DND-41 (cell line): ENCODE data around the gene TRAF2.

ENCODE experiments used
- ATAC-seq: fragments of 200-7000 bp; cut with Tn5 transposase; 3 replicates; pipeline ENCODE4 v1.9.1; 2021; ENCODE audit warnings: low read depth; ENCODE audit not compliant: insufficient read depth
- DNase-seq: peaks from one replicate; pipeline ENCODE4 v3.0.0-alpha.2; 2020
- H2AFZ ChIP-seq: 2 replicates; pipeline ENCODE4 v1.6.0; 2012; ENCODE audit warnings: low read depth, low read length
- H3K27ac ChIP-seq: 2 replicates; pipeline ENCODE4 v1.5.1; 2012; ENCODE audit warnings: low read length, inconsistent platforms
- H3K27me3 ChIP-seq: fragments of 200-600 bp; sonication (generic); 2 replicates; pipeline ENCODE4 v1.6.0; 2012; ENCODE audit warnings: low read length, mild to moderate bottlenecking, inconsistent platforms; ENCODE audit not compliant: insufficient read depth, poor library complexity
- H3K36me3 ChIP-seq: 2 replicates; pipeline ENCODE4 v1.5.1; 2012; ENCODE audit warnings: low read length, inconsistent platforms; ENCODE audit not compliant: insufficient read depth
- H3K4me1 ChIP-seq: 2 replicates; pipeline ENCODE4 v1.5.1; 2012; ENCODE audit warnings: mild to moderate bottlenecking, low read length; ENCODE audit not compliant: insufficient read depth
- H3K4me2 ChIP-seq: 2 replicates; pipeline ENCODE4 v1.6.0; 2012; ENCODE audit warnings: mild to moderate bottlenecking, moderate library complexity, low read length, inconsistent platforms; ENCODE audit not compliant: insufficient read depth
- H3K4me3 ChIP-seq, 2 experiments: fragments of 200-600 bp in 1 of 2; shearing (Covaris generic) in 1 of 2; 2 replicates each; pipeline ENCODE4 v1.5.1; 2012 to 2016; ENCODE audit warnings: inconsistent platforms in 2 of 2, low read length in 2 of 2, mild to moderate bottlenecking in 2 of 2, low read depth in 1 of 2, moderate library complexity in 1 of 2
- H3K79me2 ChIP-seq: 2 replicates; pipeline ENCODE4 v1.6.0; 2012; ENCODE audit warnings: low read length, inconsistent platforms; ENCODE audit not compliant: insufficient read depth
- H3K9ac ChIP-seq: 2 replicates; pipeline ENCODE4 v1.6.0; 2012; ENCODE audit warnings: low read depth, mild to moderate bottlenecking, inconsistent platforms, low read length, moderate library complexity
- H3K9me3 ChIP-seq: 2 replicates; pipeline ENCODE4 v1.5.1; 2012; ENCODE audit warnings: low read length, moderate library complexity, mild to moderate bottlenecking, inconsistent platforms; ENCODE audit not compliant: insufficient read depth, severe bottlenecking
- H4K20me1 ChIP-seq: 2 replicates; pipeline ENCODE4 v1.6.0; 2012; ENCODE audit warnings: low read length; ENCODE audit not compliant: insufficient read depth
- EZH2 ChIP-seq: IDR thresholded peaks from 3 replicates; pipeline ENCODE4 v1.6.1; 2012; ENCODE audit warnings: borderline replicate concordance, low read depth, mild to moderate bottlenecking, moderate library complexity, low read length, inconsistent platforms; ENCODE audit not compliant: severe bottlenecking
- TF ChIP-seq, protein P1 (sequence below): IDR thresholded peaks from 2 replicates; pipeline ENCODE4 v1.5.1; 2012; ENCODE audit warnings: borderline replicate concordance, low read length, moderate library complexity, mild to moderate bottlenecking; ENCODE audit not compliant: poor library complexity, severe bottlenecking; ENCODE audit errors: extremely low read depth

TRAF2 gene

DNA sequence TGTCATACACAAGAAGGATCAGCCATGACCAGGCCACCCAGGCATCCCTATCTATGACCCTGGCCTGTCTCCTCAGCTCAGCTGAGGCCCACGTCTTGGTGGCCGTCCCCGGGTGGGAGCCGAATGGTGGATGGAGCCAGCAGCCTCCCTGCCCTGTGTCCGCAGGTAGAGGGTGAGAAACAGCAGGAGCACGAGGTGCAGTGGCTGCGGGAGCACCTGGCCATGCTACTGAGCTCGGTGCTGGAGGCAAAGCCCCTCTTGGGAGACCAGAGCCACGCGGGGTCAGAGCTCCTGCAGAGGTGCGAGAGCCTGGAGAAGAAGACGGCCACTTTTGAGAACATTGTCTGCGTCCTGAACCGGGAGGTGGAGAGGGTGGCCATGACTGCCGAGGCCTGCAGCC is 33.8 kb downstream of the TRAF2 start:
- no peak overlapping the region for H3K9ac ChIP-seq
- no peak overlapping the region for H3K4me2 ChIP-seq
- H3K27me3 ChIP-seq: no peaks in the 10 kb centered on the region
- ATAC-seq: no peak
- DNase-seq: no peak
- H3K4me3 ChIP-seq: no peak overlapping the region
- TF ChIP-seq, protein P1, sequence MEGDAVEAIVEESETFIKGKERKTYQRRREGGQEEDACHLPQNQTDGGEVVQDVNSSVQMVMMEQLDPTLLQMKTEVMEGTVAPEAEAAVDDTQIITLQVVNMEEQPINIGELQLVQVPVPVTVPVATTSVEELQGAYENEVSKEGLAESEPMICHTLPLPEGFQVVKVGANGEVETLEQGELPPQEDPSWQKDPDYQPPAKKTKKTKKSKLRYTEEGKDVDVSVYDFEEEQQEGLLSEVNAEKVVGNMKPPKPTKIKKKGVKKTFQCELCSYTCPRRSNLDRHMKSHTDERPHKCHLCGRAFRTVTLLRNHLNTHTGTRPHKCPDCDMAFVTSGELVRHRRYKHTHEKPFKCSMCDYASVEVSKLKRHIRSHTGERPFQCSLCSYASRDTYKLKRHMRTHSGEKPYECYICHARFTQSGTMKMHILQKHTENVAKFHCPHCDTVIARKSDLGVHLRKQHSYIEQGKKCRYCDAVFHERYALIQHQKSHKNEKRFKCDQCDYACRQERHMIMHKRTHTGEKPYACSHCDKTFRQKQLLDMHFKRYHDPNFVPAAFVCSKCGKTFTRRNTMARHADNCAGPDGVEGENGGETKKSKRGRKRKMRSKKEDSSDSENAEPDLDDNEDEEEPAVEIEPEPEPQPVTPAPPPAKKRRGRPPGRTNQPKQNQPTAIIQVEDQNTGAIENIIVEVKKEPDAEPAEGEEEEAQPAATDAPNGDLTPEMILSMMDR: no peak
- TF ChIP-seq EZH2: no peak
- peaks cover 11% of the 10 kb centered on the region; the same call in 1 of the 2 replicates for H3K79me2 ChIP-seq
- peaks cover 33% of the 10 kb centered on the region for H4K20me1 ChIP-seq
- H3K4me1 ChIP-seq: no peaks in the 10 kb centered on the region
- no peak overlapping the region for H2AFZ ChIP-seq
- H3K27ac ChIP-seq: no peak overlapping the region
- H3K36me3 ChIP-seq: peaks cover 86% of the 10 kb centered on the region
- H3K9me3 ChIP-seq: no peaks in the 10 kb centered on the region

DNA sequence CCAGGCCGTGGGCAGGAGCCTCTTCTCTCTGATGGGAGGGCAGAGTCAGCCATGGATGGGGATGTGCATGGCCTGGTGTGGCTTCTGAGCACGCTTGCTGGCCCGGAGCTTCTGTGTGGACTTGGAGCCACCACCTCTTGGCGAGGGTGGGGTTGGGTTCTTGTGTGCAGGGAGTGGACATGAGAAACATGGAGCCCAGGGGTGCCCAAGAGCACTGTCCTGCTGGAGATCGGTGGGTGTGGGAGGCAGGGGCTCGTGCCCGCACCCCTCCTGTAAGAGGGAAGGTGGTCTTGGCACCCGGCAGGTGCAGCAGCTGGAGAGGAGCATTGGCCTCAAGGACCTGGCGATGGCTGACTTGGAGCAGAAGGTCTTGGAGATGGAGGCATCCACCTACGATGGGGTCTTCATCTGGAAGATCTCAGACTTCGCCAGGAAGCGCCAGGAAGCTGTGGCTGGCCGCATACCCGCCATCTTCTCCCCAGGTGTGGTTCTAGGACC is 34.5 kb downstream of the TRAF2 start:
- DNase-seq (no peak), ATAC-seq (no peak)
- Histone ChIP-seq H3K9ac (no peak overlapping the region), H3K27me3 (no peaks in the 10 kb centered on the region), H3K4me1 (no peaks in the 10 kb centered on the region), H3K27ac (no peak overlapping the region), H3K4me2 (no peak overlapping the region), H2AFZ (no peak overlapping the region), H3K4me3 (no peak overlapping the region), H4K20me1 (peaks cover 27% of the 10 kb centered on the region), H3K9me3 (no peaks in the 10 kb centered on the region), H3K79me2 (peaks cover 7% of the 10 kb centered on the region; the same call in 1 of the 2 replicates), H3K36me3 (peaks cover 86% of the 10 kb centered on the region)
- TF ChIP-seq EZH2: no peak
- TF ChIP-seq, protein P1: no peak

GRCh38 chr9:136921307-136921706 is 35.0 kb downstream of the TRAF2 start:
- no peak overlapping the region for H3K4me2 ChIP-seq
- no peaks in the 10 kb centered on the region for H3K4me1 ChIP-seq
- H3K27me3 ChIP-seq: no peaks in the 10 kb centered on the region
- no peak overlapping the region for H3K27ac ChIP-seq
- TF ChIP-seq EZH2: no peak
- peaks cover 22% of the 10 kb centered on the region for H4K20me1 ChIP-seq
- DNase-seq (no peak), ATAC-seq (no peak)
- no peak overlapping the region for H2AFZ ChIP-seq
- peaks cover 86% of the 10 kb centered on the region for H3K36me3 ChIP-seq
- H3K4me3 ChIP-seq: no peak overlapping the region
- H3K9ac ChIP-seq: no peak overlapping the region
- no peaks in the 10 kb centered on the region for H3K9me3 ChIP-seq
- H3K79me2 ChIP-seq: peaks cover 2% of the 10 kb centered on the region; the same call in 1 of the 2 replicates

- DNase-seq (no peak), ATAC-seq (no peak)
- no peak overlapping the region for H3K4me2 ChIP-seq
- no peak overlapping the region for H3K27ac ChIP-seq
- no peaks in the 10 kb centered on the region for H3K4me1 ChIP-seq
- H3K9me3 ChIP-seq: no peaks in the 10 kb centered on the region
- no peak overlapping the region for H3K4me3 ChIP-seq
- H3K9ac ChIP-seq: no peak overlapping the region
- no peaks in the 10 kb centered on the region for H3K27me3 ChIP-seq
- TF ChIP-seq EZH2: no peak
- TF ChIP-seq, protein P1: no peak
- H2AFZ ChIP-seq: no peak overlapping the region
- H3K79me2 ChIP-seq: no peaks in the 10 kb centered on the region
- H4K20me1 ChIP-seq: peaks cover 19% of the 10 kb centered on the region
- peaks cover 86% of the 10 kb centered on the region for H3K36me3 ChIP-seq
Measured at GRCh38 chr9:136921718-136922117, 35.4 kb downstream of the TRAF2 start.
